Head of caudate nucleus (tissue), 42 donors: ENCODE results near the gene PAX5.

Source experiments
- DNase-seq, 42 donors: peaks; one replicate each; pipeline versions ENCODE4 v3.0.0 to v3.0.0-alpha.2; 2020 to 2021; ENCODE audit warnings: mixed read lengths in 7 of 42
- intact Hi-C: fragments of 100-400 bp; cut with DNase I; formaldehyde crosslinking; loops from one replicate; pipeline ENCODE4 v1.15.0; 2022

PAX5 gene

DNA sequence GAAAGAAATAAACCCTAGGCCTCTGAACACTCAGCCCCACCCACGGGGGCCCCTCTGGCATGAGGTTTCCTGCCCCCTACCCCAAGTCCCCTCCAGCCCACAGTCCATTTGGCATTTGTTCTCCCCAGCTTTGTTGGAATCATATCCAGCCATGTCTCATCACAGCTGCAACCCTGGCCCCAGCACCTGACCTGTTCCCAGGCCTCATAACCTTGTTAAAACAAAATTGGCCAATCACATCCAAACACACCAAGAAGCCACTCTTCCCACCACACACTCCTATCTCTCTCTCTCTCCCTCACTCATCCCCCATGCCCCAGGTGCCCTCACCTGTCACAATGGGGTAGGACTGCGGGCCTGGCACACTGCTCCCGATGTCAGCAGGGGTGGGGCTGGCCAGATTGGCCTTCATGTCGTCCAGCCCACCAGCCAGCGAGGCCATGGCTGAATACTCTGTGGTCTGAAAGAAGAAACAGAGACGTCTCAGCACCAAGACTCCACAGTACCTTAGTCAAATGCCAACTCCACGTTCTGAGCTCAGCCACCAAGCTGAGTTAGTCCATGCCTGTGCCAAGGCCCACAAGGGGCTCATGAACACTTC is 110.9 kb downstream of the PAX5 start:
- intact Hi-C loops: no loop called here

DNA sequence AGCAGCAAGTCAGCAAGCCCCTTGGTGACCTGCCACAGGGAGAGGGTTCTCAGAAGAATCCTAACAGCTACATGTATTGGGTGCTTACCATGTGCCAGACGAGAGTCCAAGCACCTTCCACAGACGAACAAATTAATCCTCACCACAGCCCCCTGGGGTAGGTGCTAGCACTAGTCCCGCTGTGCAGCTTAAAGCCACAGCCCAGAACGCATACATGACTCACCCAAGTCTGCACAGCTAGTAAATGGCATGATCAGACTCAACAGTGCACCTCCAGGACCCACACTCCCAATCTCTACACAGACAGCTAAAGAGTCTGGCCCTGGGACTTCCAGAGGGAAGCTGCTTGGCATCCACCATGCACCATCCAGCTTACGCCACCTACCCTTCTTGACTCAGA is 111.5 kb downstream of the PAX5 start:
- intact Hi-C loops: no loop called here
- DNase-seq: no peak

More for the DNA sequence above, 110.9 kb downstream of the PAX5 start:
- peak in 1 of 42 donors; percentile 14 for DNase-seq

DNA sequence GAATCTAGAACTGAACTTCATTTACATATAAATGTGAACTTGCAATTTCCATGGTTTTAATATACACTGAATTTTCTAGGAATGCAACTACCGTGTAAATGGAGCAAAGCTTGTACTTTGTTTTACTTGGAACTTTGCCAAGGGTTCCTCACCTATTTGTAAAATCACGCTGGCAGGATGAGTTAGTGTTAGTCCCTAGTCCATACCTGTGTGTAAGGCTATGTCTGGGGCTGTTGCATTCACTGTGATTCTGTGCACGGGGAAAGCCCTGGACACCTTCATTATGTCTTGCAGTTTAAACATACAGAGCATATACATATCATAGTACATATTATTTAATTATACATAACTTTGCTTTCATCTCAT is 119.9 kb downstream of the PAX5 start:
- intact Hi-C loops: no loop called here
- DNase-seq: no peak

DNA sequence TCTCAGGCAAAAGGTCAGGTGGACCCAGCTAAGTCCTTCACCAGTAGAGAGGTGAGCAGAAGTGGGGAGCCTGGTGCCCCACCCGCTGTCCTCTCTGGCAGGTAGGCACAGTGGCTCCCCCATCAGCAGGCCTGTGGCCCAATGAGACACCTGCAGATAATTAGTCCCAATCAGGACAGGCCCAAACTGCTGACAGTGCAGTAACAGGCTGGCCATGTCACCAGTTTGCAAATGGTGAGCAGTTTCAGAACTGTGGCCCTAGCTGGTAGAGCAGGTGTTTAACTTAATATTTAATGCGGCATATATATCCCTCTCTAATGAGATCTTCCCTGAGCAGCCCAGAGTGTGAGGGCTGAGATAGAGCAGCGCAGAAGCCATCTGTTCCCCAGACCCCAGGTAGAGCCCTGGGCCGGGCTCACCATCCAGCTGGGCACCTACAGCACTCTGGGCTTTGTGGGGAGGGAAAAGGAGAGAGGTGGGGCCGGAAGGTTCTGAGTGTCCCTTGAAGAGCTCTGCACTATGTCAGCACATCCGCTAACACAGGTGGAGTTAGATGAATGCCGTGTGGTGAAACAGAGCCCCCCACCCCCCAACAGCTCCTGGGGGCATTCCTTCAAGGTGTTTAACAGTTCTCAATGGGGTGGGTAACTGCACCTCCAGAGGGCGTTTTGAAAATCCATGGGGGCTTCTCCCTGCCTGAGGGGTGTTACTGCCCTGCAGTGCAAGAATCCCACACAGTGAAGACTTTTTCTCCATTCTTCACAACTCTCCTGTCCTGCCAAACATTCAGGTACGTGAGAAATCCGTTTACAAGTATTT is 120.5 kb downstream of the PAX5 start:
- intact Hi-C loops: no loop called here
- DNase-seq: no peak

DNA sequence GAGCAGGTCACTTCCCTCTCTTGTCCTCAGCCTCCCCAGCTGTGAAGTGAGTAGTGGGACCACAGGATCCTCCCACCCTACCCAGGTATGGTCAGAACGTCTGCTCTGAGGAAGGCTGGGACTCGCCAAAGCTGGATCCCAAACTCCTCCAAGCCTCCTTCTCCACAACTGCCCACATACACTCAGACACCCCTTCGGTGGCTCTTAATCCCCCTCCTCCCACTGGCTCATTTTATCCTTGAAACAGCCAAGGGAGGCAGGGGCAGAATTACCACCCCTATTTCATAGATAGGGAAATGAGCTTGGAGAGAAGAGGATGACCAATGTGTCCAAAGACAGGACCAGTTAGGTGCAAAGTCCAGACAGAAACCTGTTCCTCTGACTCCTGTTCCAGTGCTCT is 121.4 kb downstream of the PAX5 start:
- no peak for DNase-seq
- intact Hi-C loops: no loop called here

DNA sequence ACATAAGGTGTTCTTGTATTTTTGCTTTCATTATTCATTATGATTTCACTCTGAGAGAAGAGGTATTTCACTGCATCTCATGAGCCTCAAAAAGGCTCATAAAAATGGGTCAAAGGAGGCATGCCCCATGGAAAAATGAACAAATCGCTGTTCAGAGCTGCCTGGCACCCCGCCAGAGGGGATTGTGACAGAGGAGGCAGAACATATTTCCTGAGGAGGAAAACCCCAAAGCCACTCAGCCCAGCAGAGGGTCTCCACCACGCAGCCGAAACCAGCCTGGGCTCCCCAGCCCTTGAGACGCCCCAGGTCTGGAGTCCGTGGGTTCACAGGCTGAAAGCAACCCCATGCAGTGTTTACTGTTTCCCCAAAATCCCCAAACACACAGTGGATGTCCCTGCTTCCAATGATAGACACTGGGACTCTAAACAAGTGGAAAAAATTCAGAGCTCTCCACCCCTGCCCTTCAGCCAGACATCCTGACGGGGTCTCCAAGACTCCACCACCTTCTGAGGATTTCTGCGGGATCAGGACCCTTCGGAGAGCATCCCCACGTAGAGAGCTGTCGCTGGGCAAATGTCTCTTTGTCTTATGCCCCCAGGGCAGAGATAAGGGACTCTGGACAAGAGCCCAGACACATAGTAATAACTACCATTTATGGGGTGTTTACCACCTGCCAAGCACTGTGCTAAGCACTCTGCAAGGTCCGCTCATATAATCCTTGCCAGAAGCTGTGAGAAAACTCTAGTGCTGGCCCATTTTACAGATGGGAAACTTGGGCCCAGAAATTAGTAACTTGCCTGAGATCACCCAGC is 122.3 kb downstream of the PAX5 start:
- intact Hi-C loops: no loop called here
- no peak for DNase-seq

DNA sequence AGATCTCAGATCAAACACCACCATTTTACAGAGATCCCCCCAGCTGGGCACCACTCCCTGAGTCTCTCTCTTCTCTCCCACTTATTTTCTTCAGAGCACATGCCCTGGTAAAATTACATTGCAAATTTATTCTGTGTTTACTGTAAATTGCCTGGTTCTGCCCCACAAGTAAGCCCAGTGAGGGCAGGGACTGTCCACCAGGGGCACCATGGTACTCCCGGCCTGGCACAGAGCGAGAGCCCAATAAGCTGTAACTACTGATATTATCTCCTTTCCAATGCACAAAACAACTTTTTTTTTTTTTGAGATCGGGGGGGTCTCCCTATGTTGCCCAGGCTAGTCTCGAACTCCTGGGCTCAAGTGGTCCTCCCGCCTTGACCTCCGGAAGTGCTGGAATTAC is 123.0 kb downstream of the PAX5 start:
- intact Hi-C loops: no loop called here
- no peak for DNase-seq

DNA sequence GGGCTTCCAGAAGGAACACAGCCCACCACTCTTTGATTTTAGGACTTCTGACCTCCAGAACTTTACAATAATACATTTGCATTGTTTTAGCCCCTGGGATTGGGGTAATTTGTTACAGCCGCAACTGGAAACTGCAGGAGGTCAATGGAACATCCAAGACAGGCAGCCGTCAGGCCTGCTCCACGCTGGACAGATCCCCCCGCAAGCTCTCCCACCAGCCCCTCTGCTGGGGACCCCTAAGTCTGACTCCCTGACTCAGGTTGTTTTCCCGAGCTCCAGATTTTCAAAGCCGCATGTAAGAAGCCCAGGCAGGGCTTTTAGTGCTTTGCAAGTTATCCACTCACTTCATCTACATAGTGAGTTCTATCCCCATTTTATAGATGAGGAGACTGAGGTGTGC is 127.6 kb downstream of the PAX5 start:
- no peak for DNase-seq
- intact Hi-C loops: no loop called here

DNA sequence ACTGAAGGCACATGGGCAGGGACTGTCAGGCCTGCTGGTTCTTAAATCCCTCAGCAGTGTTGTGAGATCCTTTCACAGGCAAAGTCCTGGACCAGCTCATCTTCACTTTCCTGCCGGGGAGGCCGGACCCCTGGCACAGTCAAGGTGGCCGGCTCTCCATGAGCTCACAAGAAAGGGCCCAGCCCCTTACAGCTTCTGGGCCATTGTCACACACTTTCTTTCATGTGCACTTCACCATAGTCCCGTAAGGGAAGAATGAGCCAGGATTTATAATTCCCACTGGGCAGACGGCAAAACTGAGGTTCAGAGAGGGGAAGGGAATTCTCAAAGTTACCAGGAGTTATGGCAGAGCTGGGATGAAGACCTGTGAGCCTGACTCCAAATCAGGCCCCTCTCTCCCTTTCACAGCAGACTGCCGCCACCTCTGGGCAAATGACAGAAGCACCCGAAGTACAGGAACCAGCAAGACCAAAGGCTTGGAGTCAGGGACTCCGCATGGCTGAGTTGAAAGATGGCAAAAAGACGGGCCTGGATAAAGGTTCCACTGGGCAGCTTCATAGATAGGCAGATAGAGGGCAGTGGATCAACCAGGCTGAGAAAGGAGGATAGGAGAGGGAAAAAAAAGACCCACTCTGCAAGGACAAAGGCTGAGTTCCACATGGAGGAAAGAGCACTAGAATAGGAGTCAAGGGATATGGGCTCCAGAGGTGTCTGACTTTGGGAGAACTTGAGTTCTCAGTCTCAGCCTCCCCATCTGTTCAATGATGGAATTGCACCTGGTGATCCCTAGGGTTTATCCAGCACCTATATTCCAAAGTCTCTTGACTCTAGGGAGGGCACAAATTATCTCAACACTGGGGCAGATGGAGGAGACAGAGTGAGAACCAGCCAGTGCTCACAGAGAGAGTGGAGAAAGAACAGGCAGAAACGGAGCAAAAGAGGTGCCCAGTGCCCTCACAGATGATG is 128.7 kb downstream of the PAX5 start:
- peak in 1 of 42 donors; percentile 24 for DNase-seq
- intact Hi-C loops: no loop called here

DNA sequence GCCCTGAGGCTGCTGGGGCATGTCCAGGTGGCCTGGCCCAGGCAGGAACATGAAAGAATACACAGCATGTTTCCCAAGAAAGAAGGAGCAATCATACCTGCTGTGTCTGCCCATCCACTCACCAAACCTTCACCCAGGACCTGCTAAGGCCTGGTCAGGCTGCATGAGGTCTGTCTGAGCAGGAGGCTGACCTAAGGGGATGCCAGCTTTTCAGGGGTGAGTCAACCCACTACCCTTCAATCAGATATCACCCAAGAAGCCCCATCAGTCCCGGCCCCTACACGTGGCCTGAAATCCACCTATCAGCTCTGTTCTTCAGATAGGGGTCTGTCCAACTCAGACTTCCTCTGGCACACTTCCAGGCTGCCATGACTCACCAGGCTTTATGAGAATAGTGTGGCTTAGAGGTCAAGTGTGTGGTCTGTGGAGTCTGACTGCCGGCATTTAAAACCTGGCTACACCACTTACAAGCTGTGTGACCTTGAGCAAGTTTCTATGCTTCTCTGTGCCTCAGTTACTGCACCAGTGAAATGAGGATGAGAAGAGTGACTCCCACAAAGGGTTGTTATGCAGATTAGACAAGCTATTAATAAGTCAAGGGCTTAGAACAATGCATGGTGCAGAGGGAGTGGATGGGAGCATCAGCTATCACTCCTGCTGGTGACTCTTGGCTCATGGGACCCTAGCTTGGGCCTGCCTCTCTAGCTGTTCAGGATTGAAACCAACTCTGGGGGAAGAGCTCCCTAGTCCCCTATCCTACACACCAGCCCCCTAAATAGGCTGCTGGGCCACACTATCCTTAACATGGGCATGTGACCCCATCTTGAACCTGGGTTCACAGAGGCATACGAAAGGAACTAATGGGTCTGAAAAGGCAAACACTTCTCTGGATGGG is 130.3 kb downstream of the PAX5 start:
- DNase-seq: peak in 1 of 42 donors; percentile 30
- intact Hi-C loops: no loop called here

DNA sequence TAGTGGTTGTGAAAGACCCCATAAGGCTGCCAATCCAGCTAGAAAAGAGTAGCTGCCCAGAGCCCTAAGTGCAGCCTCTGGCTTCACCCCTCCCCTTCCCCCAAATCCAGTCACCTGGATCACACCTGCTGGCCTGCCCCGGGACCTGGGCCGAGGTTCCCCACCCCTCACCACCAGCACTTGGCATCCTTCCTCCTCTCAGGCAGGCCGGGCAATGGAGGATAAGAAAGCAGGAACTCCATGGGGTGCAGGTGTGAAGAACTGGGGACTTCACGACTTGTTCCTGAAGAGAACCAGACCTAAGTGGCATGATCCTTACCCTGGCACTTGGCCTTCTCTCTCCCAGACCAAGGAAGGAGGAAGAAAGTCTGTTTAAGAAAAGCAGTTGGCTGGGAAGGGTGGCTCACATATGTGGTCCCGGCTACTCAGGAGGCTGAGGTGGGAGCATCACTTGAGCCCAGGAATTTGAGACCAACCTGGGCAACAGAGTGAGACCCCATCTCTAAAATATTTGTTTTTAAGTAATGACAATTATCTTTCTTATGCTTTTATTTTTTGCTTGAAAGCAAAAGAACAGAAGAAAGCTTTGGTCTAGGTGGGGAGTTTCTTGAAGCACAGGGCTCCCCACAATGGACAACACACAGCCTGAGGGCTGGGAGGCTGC is 131.1 kb downstream of the PAX5 start:
- intact Hi-C loops: no loop called here
- DNase-seq: peak in 1 of 42 donors; percentile 12

DNA sequence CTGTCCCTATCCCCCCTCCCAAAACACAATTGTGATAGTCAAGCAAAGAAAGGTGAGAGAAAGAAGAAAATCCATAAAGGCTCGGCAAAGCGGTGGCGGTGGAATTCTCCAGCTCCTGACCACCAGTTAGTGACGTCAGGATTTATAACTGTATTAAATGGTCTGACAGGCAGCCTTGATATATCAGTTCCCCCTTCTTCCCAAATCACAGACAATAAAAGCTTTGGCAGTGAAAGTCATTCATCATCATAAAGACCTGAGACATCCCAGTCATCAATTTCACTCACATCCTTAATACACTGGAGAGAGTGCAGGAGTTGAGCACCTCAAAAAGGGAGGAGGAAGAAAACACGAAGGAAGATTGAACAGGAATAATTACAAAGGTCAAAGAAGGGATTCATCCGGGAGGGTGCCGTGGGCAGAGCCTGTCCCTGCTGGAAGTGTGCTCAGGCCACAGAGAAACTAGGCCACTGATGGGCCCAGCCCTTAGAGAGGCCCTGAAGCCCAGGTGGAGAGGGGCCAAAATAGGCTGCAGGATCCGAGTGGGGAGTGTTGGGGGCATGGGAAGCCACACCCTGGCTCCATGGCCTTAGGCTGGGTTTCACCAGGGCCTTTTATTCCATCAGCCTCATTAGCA is 131.9 kb downstream of the PAX5 start:
- intact Hi-C loops: no loop called here
- DNase-seq: peak in 1 of 42 donors; percentile 20

DNA sequence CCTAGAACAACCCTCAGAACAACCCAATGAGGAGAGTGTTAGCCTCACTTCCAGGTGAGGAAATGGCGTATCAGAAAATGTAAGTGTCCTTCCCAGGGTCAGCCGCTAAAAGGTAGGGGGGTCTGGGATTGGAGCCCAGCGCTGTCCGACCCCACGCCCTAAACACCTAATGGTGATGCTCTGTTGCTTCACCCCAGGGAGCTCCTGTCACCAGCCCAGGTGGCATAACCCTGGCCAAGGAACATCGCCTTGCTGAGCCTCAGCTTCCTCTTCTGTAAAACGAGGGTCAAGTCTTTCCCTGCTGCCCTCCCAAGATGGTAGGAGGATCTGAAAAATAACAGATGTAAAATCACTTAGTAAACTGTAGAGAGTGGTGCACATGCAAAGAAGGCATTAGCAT is 132.5 kb downstream of the PAX5 start:
- intact Hi-C loops: no loop called here
- peak in 1 of 42 donors; percentile 28 for DNase-seq

DNA sequence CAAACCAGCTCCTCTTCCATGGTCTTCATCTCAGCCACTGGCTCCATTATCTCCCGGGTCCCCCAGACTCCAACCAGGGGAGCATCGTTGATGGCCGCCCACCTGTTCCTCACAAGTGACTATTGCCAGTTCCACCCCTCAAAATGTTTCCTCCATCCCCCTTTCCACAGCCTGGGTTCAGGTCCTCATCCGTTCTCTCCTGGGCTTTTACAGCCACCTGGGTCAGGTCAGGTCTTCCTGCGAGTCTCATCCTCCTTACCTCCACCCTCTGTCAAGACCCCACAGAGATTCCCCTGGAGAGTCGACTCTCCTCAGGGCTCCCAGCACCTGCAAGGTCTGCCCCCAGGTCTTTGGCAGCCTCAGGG is 133.2 kb downstream of the PAX5 start:
- intact Hi-C loops: no loop called here
- DNase-seq: peak in 1 of 42 donors; percentile 7

DNA sequence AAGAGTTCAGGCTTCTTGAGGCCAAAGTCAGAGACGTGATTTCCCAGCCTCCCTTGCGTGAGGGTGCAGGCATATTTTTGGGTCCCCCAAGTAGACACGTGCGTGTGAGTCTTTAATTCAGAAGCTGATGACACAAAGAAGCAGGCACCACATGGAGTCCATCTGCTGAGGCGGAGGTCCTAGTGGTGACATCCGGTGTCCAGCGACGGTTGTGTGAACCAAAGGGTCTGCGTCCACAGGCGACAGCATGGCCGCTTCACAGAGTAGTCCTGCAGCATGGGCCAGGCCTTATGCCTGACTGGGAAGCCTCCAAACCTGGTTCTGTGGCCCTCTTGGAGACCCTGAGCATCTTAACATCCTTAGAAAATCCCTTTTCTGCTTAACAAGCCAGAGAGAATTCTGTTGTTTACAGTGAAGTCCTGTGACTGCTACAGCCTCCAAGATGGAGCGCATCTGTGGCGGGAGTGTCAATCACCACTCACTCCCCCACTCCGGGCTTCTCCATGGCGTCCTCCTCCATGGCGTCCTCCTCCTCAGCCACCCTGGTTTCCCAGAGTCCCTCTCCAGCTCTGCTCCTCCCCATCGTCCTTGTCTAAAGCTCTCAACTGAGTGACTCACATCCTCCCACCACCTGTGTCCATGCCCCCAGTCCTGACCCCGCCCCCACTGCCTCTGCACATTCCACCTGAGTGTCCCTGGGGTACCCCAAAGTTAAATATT is 133.8 kb downstream of the PAX5 start:
- DNase-seq: peak in 4 of 42 donors; percentile 21 to 51 (median 29)
- intact Hi-C loops: no loop called here

DNA sequence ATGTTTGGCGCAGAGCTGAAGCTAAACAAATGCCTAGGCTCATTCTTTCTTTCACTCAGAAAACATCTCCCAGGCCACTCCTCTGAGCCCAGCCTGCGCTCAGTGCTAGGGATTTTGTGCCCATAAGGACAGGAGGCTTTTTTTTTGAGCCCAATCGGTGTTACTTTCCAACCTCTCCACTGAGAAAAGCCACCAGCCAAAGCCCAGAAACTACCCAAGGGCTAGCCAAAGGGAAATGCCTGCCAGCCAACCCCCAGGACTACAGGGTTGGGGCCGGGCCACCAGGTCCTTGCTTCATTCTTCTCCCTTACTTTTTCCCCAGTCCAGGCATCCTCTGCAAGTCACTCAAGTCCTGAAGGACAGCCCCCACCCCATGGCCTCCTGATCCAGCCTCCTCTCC is 134.7 kb downstream of the PAX5 start:
- intact Hi-C loops: no loop called here
- DNase-seq: peak in 1 of 42 donors; percentile 23
